GM18951 (cell line): Measurements from ENCODE around the gene NFATC2IP.
A peak's percentile ranks its signal among the peaks of the same experiment; 100 is the strongest.
"Not testable (repeated sequence)": the region's sequence is repeated elsewhere in the genome, so short reads cannot be mapped to it uniquely, and the experiment has no call there.

Experiments used
- POLR2A ChIP-seq: IDR thresholded peaks from 4 replicates; pipeline ENCODE4 v1.6.1; 2011; ENCODE audit warnings: mild to moderate bottlenecking; ENCODE audit not compliant: insufficient read length, insufficient read depth; ENCODE audit errors: extremely low read depth
- in situ Hi-C: fragments of 300-500 bp; cut with MboI; formaldehyde crosslinking; loops from one replicate; pipeline ENCODE4 v1.12.0; 2022; ENCODE audit warnings: low sequenced_read_pairs, mixed read lengths, inconsistent platforms; ENCODE audit not compliant: unreplicated experiment

Gene NFATC2IP

DNA sequence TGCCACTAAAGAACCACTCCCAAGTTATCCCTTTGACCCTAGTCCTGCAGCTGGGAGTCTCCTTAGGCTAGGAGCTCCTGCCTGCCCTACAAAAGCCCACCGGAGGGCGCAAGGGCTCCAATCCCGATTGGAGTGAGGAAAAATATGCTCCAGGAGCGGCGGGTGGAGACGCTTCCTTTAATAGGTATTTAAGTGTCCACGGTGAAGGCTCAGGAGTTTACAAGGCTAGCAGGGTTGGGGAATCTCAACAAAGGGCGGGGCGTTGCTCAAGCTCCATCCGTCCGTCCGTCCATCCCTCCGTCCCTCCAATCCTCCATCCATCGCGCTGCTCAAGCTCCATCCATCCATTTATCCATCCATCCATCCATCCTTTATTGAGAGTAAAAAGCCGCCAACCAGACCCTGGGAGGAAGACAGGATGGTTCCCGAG, 23.3 kb downstream of the NFATC2IP start:
- no peak for TF ChIP-seq POLR2A
- in situ Hi-C loops = no loop called here

DNA sequence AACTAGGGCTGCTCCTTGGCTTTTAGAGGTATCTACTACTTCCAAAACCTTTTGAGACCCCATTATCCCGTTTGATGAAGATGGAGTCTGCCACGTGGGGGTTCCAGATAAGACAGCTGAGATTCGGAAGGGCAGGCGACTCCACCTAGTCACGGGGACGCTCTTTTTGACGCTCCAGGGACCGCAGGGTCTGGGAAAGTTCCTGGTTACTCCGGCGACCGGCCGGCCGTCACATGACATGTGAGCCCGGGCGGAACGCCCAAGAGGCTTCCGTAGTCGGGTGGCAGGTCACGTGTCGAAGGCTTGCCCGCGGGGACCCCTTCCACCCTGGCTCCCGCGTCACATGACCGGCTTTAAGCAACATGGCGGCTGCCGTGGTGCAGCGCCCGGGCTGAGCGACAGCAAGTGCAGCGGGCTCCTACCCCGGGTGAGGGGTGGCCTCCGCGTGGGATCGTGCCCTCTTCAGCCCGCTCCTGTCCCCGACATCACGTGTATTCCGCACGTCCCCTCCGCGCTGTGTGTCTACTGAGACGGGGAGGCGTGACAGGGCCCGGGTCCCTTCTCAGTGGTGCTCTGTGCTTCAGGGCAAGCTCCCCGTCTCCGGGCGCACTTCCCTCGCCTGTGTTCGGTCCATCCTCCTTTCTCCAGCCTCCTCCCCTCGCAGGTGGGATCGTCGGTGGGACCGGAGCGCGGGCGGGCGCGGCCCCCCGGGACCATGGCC, 23.9 kb downstream of the NFATC2IP start, which contains the start of gene SPNS1:
Gene SPNS1, plus strand, starts transcription at position 342 of the 721 bp plus-strand sequence. Its CDS starts 374 bp downstream, at position 716.
- in situ Hi-C loops = no loop called here
- TF ChIP-seq POLR2A = peak; percentile 79

DNA sequence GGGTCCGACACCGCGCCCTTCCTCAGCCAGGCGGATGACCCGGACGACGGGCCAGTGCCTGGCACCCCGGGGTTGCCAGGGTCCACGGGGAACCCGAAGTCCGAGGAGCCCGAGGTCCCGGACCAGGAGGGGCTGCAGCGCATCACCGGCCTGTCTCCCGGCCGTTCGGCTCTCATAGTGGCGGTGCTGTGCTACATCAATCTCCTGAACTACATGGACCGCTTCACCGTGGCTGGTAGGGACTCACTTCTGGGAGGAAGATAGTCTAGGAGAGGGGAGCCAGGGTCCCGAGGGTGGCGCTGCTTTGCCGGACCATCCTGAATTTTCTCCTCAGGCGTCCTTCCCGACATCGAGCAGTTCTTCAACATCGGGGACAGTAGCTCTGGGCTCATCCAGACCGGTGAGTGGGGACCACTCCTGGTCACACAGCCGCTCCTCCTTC, 24.4 kb downstream of the NFATC2IP start:
- in situ Hi-C loops = no loop called here

DNA sequence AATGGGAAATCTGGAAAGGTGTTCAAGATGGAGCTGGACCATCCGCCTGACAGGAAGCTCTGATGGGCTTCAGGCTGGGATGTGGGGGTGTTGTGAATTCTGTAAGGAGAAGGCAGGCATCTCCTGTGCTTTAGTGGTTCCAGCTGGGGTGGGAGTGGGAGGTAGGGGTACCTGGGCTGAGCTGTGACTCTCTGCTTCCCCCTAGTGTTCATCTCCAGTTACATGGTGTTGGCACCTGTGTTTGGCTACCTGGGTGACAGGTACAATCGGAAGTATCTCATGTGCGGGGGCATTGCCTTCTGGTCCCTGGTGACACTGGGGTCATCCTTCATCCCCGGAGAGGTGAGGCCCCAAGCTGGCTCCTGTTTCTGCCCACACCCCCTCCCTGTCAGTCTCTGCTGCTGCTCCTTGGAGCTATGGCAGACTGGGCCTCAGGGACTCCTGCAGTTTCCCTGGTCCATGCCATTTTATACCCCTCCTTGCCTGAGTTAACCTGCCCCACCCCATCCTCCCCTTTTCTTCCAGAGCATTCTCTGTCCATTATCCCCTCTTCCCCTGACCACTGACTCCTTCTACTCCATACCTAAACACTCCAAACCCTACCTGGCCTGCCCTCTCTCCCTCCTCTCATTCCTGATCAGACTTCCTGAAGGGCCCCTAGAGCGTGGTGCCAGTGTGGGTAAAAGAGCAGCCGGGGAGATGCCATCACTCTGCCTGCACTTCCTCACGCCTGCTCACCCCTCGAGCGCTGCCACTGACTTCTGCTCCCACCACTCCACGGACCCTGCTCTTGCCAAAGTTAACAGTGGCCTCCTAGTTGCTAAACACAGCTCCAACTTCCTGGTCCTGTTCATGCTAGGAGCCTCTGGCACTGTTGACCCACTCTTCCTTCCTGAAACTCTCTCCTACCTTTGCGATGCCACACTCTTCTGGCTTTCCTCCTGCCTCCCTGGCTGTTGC, 27.2 kb downstream of the NFATC2IP start:
- TF ChIP-seq POLR2A = no peak
- in situ Hi-C loops = no loop called here

More for the DNA sequence above, 24.4 kb downstream of the NFATC2IP start:
- no peak for TF ChIP-seq POLR2A

DNA sequence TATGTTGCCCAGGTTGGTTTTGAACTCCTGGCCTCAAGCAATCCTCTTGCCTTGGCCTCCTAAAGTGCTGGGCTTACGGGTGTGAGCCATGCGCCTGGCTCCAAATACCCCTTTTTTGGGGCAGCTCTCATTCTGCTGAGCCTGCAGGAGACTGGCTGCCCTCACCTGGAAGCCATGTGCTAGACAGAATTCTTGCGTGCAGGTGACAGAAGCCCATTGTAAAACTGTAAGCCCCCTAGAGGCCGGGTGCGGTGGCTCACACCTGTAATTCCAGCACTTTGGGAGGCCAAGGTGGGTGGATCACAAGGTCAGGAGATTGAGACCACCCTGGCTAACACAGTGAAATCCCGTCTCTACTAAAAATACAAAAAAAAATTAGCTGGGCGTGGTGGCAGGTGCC, 29.6 kb downstream of the NFATC2IP start:
- in situ Hi-C loops = not testable (repeated sequence)

DNA sequence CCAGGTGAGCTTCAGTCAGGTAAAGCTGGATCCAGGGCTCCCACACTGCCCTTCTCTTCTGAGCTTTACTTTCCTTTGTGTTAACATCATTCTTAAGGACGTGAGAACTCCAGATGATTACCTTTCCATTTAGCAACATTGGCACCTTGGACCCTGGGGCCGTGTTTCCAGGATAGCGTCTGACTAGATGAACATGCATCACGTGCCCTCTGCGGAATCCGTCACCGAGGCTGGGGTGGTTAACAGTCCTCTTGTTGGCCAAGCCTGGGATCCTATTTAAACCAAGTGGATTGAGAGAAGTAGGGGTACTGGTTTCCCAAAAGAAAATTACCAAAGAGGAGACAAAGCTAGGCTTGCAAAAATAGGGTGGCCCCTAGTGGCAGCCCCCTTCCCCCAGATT, 30.2 kb downstream of the NFATC2IP start:
- TF ChIP-seq POLR2A = no peak
- in situ Hi-C loops = no loop called here

DNA sequence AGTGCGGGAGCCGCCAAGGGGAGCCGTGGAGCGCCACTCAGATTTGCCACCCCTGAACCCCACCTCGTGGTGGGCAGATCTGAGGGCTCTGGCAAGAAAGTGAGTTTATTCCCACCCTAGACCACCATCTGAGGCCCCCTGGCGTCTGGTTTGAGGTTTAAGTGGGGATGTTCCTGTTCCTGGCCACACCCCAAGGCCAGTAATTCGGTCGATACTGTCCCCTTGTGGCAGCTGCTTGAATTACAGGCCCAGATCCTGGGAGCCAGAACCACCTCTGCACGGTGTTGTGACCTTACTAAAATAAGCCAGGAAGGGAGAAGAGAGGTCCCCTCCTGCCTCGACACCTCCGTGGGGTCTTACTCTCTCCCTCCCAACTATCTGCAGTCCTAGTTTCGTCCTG, 30.8 kb downstream of the NFATC2IP start:
- in situ Hi-C loops = no loop called here
- no peak for TF ChIP-seq POLR2A

DNA sequence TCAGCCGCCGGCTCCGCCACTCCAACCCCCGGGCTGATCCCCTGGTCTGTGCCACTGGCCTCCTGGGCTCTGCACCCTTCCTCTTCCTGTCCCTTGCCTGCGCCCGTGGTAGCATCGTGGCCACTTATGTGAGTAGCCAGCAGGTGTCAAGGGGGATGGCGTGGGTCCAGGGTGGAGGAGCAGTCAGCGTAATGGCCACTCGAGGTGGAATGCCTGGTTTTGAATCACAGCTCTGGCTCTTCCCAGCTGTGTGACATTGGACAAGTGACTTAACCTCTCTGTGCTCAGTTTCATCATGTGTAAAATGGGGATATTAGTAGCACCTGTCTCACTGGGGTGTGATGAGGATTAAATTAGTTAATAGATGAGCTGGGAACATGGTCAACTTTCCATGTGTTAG, 31.7 kb downstream of the NFATC2IP start:
- no peak for TF ChIP-seq POLR2A
- in situ Hi-C loops = no loop called here

DNA sequence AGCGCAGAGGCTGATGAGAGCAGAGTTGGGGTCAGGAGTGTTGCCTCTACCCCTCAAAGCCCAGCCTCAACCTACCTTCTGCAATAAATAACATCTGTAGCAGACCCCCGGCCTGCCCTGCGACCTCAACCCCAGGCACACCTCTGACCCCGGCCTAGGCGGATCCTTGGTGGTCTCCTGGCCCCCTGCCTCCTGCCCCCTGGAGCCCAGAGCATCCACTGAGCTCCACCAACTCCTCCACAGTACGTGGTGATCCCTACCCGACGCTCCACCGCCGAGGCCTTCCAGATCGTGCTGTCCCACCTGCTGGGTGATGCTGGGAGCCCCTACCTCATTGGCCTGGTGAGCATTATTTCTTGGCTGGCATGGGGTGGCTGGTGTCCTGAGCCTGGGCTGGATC, 32.2 kb downstream of the NFATC2IP start:
- no peak for TF ChIP-seq POLR2A
- in situ Hi-C loops = no loop called here

DNA sequence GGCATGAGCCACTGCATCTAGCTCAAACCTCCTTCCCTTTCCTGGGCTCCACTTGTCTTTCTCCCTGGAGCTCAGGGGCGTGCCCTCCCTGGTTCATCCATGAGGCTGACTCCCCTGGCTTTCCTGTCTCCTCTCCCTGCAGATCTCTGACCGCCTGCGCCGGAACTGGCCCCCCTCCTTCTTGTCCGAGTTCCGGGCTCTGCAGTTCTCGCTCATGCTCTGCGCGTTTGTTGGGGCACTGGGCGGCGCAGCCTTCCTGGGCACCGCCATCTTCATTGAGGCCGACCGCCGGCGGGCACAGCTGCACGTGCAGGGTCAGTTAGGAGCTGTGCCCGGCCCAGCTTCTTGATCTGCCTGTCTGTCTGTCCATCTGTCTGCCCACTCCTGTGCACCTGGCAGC, 32.9 kb downstream of the NFATC2IP start:
- TF ChIP-seq POLR2A = no peak
- in situ Hi-C loops = no loop called here

DNA sequence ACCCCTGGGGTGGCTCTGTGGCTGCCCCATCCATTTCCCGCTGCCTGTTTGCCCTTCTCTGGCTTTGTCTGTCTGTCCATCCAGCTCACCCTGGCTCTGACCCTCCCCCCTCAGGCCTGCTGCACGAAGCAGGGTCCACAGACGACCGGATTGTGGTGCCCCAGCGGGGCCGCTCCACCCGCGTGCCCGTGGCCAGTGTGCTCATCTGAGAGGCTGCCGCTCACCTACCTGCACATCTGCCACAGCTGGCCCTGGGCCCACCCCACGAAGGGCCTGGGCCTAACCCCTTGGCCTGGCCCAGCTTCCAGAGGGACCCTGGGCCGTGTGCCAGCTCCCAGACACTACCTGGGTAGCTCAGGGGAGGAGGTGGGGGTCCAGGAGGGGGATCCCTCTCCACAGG, 33.4 kb downstream of the NFATC2IP start:
- in situ Hi-C loops = no loop called here
- TF ChIP-seq POLR2A = no peak

DNA sequence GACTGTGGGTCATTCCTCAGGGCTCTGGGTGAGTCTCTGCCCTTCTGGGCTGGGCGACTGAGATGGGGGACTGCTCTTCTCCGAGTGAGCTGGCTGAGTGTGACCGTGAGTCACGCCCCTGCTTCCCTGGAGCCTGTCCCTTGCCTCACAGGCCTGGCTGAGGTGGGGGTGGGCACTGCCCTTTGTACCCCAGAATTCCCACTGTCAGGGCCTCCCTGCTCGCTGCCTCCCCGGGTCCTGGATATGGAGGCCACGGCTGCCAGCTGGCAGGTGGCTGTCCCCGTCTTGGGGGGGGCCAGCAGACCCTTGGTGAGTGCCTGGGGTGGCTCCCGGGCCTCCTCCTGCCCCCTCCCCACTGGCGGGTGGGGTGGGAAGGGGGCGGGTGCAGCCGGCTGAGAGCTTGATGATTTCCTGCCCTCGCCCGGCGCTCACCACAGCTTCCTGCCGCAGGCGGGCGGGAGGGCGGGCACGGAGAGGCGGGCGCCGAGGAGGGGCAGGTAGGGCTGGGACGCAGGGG, 33.9 kb downstream of the NFATC2IP start, which contains the start of gene LAT:
Gene LAT, plus strand, starts transcription at position 434 of the 517 bp plus-strand sequence. CDS start 366 bp downstream, outside the sequence.
- no peak for TF ChIP-seq POLR2A
- in situ Hi-C loops = no loop called here
